ENCODE results near the gene PTPN20. TPM values are rescaled to one million over a fixed set of nuclear protein-coding genes. Genes with fewer than 3 reads are reported as not detected.

The PTPN20 gene
- total and polyA plus RNA-seq, 2 of the 8 experiments (the other 6 are each of a cell fraction or from before 2014, with no cell fraction given): not detected

DNA sequence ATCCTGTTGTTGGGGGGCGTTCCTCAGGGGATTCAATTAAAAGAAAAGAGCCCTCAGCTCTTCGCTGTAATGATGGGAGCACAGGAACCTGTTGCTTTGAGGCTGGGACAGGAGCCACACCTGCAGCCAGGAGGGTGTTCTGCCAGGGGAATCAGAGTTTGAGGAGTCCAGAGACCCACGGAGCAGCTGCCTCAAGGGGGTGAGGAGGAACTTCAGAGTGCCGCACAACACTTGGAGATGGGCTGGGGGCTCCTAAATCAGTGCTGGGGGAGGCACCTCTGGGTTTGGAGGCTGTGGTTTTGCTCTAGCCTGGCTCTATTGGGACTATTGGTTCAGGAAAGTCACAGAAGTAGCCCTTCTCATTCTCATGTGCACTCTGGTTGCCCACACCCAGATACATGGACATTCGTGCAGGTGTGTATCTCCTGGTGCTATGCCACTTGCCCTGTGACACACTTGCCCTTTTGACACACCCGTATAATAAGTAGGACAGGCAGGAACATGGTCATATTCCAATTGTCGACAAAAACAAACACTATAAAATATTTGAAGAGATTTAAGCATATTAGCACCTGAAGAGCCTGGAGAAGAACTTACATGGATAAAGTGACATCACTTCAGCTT, 98.1 kb downstream of the PTPN20 start:
- Histone ChIP-seq H3K23ac (ENCODE audit: insufficient read length) (no peak overlapping the region), H3K27ac (ENCODE audit: low read depth, low read length) (no peak overlapping the region), H2BK5ac (ENCODE audit: low read depth, low read length) (no peak overlapping the region), H3K9me3 (ENCODE audit: insufficient read depth in 2 of 2, low read depth in 1 of 2, low read length in 1 of 2) (no peaks in the 10 kb centered on the region), H2BK15ac (ENCODE audit: low read length) (no peak overlapping the region), H3K79me1 (ENCODE audit: low read depth, low read length) (no peaks in the 10 kb centered on the region), H3K9ac (replicated peaks in 1 of 4; ENCODE audit: extremely low read depth in 1 of 4, low read depth in 3 of 4, low read length in 3 of 4) (no peak overlapping the region), H3K79me2 (ENCODE audit: control insufficient read depth in 1 of 2, insufficient read depth in 2 of 2, low read length in 2 of 2) (no peaks in the 10 kb centered on the region), H2BK12ac (ENCODE audit: low read depth, low read length) (no peak overlapping the region), H2AK5ac (ENCODE audit: low read depth, low read length) (no peak overlapping the region), H3K27me3 (replicated peaks in 1 of 4; ENCODE audit: control insufficient read depth in 3 of 4, extremely low read depth in 1 of 4, insufficient read depth in 3 of 4, low read length in 3 of 4) (no peaks in the 10 kb centered on the region), H4K20me1 (replicated peaks in 1 of 2; ENCODE audit: control insufficient read depth in 1 of 2, insufficient read depth in 2 of 2, low read length in 2 of 2) (no peaks in the 10 kb centered on the region), H3K56ac (replicated peaks; ENCODE audit: insufficient read length, low read depth, low read length) (no peak overlapping the region), H2AFZ (ENCODE audit: low read length) (no peak overlapping the region), H4K8ac (ENCODE audit: extremely low read depth, insufficient read depth, low read length) (no peak overlapping the region), H2BK20ac (ENCODE audit: low read length) (no peak overlapping the region), H4K91ac (replicated peaks; ENCODE audit: insufficient read length, low read length) (no peak overlapping the region), H3K36me3 (ENCODE audit: control insufficient read depth in 2 of 4, insufficient read depth in 4 of 4, low read length in 3 of 4) (no peaks in the 10 kb centered on the region), H3K23me2 (ENCODE audit: low read depth, low read length) (no peaks in the 10 kb centered on the region), H3K4me2 (ENCODE audit: insufficient read depth in 1 of 2, low read depth in 2 of 2, low read length in 2 of 2) (no peak overlapping the region), H3K14ac (ENCODE audit: insufficient read length) (no peak overlapping the region), H3K18ac (ENCODE audit: extremely low read depth, low read length) (no peak overlapping the region), H3K4me3 (ENCODE audit: extremely low read depth in 1 of 4, insufficient read depth in 2 of 4, low read depth in 3 of 4, low read length in 4 of 4) (no peak overlapping the region), H2BK120ac (replicated peaks; ENCODE audit: low read depth, low read length) (no peak overlapping the region), H3K4me1 (replicated peaks in 1 of 4; ENCODE audit: control insufficient read depth in 3 of 4, insufficient read depth in 4 of 4, low read length in 3 of 4) (no peaks in the 10 kb centered on the region), H4K5ac (ENCODE audit: insufficient read length, low read depth, low read length) (no peak overlapping the region), H3K4ac (replicated peaks; ENCODE audit: insufficient read length, low read depth, low read length) (no peak overlapping the region)
- ChIA-PET POLR2A (ENCODE audit: partially characterized antibody) (no interaction called here), CTCF (ENCODE audit: partially characterized antibody) (interaction anchor here (0.7 to 8.4 kb wide), 2 partner anchors 15 kb away, joined by 3 to 64 read pairs; no protein-coding TSS in a partner anchor)
- DNase-seq (ENCODE audit: low read depth in 1 of 2, low spot score in 2 of 2) (no peak), FAIRE-seq (no peak)
- WGBS, 2 experiments (ENCODE audit: extremely low coverage in 1 of 2, insufficient coverage in 1 of 2, insufficient read length in 1 of 2, insufficient replicate concordance in 2 of 2, low coverage in 1 of 2, low lambda C conversion rate in 2 of 2, missing lambda C conversion rate in 1 of 2): 80% methylated on average over 7 of the region's 7 CpGs; no CpG with 5 or more reads in 1 of the 2 experiments
- no peak for TF ChIP-seq RXRA (IDR thresholded peaks at IDR 0.05; ENCODE audit: insufficient read depth, low read depth, low read length)
- no peak for TF ChIP-seq ASH2L (IDR thresholded peaks at IDR 0.05; ENCODE audit: low read length)
- TF ChIP-seq NRF1 (IDR thresholded peaks at IDR 0.05; ENCODE audit: low read depth, low read length): no peak
- no peak for TF ChIP-seq SP4 (IDR thresholded peaks at IDR 0.05; ENCODE audit: low read length)
- TF ChIP-seq GTF2F1 (IDR thresholded peaks at IDR 0.05; ENCODE audit: borderline replicate concordance, low read depth, low read length): no peak
